ENCODE results near the gene RTP2. TPM values are rescaled to one million over a fixed set of nuclear protein-coding genes. Genes with fewer than 3 reads are reported as not detected.
A peak's percentile ranks its signal among the peaks of the same experiment; 100 is the strongest.

The RTP2 gene
- total RNA-seq, 4 donors from 2014 or later: not detected

DNA sequence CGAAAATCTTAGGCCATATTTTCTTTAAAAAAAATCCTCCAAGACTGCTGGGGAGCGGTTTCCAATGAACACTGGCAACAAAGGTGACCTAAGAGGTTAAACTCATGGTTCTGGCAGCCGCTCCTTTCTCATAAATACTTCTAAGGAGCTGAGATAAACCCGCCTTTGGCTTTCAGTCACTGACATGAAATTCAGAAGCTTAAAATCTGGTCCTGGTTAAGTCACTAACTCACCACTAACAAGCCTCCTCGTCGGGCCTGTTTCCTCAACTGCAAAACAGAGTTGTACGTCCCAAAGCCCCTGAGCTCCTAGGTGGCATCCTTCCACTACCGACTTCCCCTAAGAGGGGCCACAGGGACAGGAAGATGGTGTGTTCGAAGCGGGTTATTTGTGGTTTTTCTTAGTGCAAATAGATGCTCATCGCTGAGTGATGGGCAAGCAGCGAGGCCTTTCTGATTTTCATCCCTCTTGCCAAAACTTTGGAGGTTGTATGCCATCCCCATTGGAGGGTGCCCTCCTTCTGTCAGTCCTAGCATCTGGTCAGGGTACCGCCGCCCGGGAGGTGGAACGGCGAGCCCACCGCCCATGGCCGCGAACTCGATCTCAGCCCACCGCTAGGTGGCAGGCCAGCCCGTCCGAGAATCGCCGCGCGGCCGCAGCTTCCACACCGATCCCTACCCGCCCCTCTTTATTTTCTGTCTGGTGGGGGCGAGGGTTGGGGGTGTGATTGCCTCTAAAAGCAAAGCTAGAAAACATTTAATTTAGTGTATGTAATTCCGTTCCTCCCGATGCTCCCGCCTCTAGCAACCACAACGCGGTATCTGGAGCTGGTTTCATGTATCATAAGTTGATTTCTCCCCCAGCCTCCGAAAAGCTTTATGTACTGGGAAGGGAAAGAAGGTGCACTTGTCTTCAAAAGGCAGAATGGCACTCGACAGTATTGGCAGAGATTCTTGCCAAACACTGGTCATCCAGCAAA lies 38.4 kb upstream of the RTP2 start:
- H3K4me1 ChIP-seq: peaks cover 32 to 38% of the 10 kb centered on the region in 2 donors
- H3K27ac ChIP-seq: peak overlapping the region; percentile 90 to 100 (median 97)
- no peaks in the 10 kb centered on the region for H3K27me3 ChIP-seq
- H3K36me3 ChIP-seq: no peaks in the 10 kb centered on the region
- H3K4me3 ChIP-seq (replicated peaks in 1 of 3): peak overlapping the region in 2 of 3 donors; percentile 51 to 52
- WGBS, 2 donors: 3 to 5% methylated on average over 38 to 39 of the region's 39 CpGs
- no peaks in the 10 kb centered on the region for H3K9me3 ChIP-seq
- TF ChIP-seq, protein P1, sequence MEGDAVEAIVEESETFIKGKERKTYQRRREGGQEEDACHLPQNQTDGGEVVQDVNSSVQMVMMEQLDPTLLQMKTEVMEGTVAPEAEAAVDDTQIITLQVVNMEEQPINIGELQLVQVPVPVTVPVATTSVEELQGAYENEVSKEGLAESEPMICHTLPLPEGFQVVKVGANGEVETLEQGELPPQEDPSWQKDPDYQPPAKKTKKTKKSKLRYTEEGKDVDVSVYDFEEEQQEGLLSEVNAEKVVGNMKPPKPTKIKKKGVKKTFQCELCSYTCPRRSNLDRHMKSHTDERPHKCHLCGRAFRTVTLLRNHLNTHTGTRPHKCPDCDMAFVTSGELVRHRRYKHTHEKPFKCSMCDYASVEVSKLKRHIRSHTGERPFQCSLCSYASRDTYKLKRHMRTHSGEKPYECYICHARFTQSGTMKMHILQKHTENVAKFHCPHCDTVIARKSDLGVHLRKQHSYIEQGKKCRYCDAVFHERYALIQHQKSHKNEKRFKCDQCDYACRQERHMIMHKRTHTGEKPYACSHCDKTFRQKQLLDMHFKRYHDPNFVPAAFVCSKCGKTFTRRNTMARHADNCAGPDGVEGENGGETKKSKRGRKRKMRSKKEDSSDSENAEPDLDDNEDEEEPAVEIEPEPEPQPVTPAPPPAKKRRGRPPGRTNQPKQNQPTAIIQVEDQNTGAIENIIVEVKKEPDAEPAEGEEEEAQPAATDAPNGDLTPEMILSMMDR (IDR thresholded peaks at IDR 0.05): peak; percentile 87 to 97 (median 92)
- TF ChIP-seq POLR2A (IDR thresholded peaks at IDR 0.05): no peak
- intact Hi-C loops (cut with DNase I): loop anchor here (5.0 to 10.0 kb wide), 2 partner anchors 884 to 1217 kb away; no protein-coding TSS in a partner anchor
- DNase-seq: peak; percentile 65 to 75

DNA sequence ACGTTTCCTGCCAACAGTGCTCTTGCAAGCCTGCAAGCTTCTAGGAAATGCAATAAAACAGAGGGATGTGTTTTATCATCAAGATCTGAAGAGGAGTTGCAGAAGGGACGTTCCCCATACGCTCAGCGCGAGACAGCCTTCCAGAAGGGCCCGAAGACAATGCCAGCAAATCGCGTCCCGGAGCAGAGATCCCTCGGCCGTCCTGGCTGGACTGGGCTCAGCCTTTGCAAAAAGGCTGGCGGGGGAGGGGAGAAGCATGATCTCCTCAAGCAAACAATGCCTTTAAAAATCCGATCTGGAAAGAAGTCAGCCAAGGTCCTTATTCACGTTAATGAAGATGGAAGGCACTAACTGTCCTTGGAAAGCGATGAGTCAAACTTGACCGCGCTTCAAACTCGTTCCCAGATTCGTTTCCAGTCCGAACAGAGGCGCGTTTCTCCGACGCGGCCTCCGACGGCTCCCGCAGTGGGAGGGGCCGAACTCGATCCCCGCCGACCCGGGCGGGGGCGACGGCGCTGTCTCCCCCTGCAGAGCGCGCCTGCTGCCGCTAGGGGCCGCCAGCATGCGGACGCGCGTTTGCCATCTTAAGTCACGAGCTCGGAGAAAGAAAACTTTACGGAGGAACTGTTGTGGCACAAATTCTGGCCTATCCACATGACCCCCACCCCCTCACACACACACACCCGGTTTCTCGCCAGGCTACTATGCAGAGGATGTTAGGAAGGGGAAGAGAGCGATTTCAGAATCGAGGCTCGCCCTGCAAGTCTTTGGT lies 37.4 kb upstream of the RTP2 start:
- peak overlapping the region; percentile 90 to 100 (median 97) for H3K27ac ChIP-seq
- peak overlapping the region in 2 of 3 donors; percentile 18 to 51 for H3K4me3 ChIP-seq (replicated peaks in 1 of 3)
- 1 to 2% methylated on average over 50 to 53 of the region's 53 CpGs for WGBS, 2 donors
- intact Hi-C loops (cut with DNase I): loop anchor here (5.0 to 10.0 kb wide), 4 partner anchors 885 to 1408 kb away; no protein-coding TSS in a partner anchor
- TF ChIP-seq POLR2A (IDR thresholded peaks at IDR 0.05): peak in 1 of 2 donors; percentile 82
- TF ChIP-seq, protein P1 (IDR thresholded peaks at IDR 0.05): peak; percentile 83 to 98 (median 97)
- H3K36me3 ChIP-seq: no peaks in the 10 kb centered on the region
- H3K27me3 ChIP-seq: no peaks in the 10 kb centered on the region
- peaks cover 32 to 41% of the 10 kb centered on the region in 2 donors for H3K4me1 ChIP-seq
- no peaks in the 10 kb centered on the region for H3K9me3 ChIP-seq
- peak; percentile 79 to 82 for DNase-seq

DNA sequence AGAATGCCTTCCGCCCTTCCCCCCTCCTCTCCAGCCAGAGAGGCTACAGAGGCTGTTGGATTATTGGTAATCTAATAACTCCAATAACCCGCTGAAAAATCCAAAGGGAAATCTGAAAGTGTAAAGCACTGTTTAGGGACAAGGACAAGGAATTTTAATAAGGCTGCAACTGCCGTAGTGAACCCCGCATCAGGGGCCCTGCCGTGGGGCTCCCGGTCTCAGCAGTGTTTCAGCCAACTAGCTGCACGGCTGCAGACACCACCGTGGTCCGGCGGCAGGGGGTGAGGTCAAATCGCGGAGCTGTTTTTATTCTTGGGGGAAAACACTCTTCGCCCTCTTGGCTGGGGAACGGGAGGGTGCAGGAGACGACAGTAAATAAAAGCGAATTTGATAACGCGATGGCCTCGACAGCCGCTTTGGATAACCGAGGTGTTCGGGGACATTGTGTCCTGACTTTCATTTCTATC lies 36.8 kb upstream of the RTP2 start:
- Histone ChIP-seq H3K27ac (peak overlapping the region; percentile 90 to 100 (median 97)), H3K4me3 (replicated peaks in 1 of 3) (peak overlapping the region in 2 of 3 donors; percentile 18 to 51), H3K9me3 (no peaks in the 10 kb centered on the region), H3K4me1 (peaks cover 32 to 41% of the 10 kb centered on the region in 2 donors), H3K36me3 (peaks cover 0 to under 1% of the 10 kb centered on the region in 2 donors), H3K27me3 (no peaks in the 10 kb centered on the region)
- intact Hi-C loops (cut with DNase I): loop anchor here (5.0 to 10.0 kb wide), 2 partner anchors 1306 to 1408 kb away; no protein-coding TSS in a partner anchor
- peak; percentile 41 to 47 for DNase-seq
- TF ChIP-seq, protein P1 (IDR thresholded peaks at IDR 0.05): no peak
- TF ChIP-seq POLR2A (IDR thresholded peaks at IDR 0.05): no peak
- 5% methylated on average over 22 of the region's 22 CpGs for WGBS, 2 donors

DNA sequence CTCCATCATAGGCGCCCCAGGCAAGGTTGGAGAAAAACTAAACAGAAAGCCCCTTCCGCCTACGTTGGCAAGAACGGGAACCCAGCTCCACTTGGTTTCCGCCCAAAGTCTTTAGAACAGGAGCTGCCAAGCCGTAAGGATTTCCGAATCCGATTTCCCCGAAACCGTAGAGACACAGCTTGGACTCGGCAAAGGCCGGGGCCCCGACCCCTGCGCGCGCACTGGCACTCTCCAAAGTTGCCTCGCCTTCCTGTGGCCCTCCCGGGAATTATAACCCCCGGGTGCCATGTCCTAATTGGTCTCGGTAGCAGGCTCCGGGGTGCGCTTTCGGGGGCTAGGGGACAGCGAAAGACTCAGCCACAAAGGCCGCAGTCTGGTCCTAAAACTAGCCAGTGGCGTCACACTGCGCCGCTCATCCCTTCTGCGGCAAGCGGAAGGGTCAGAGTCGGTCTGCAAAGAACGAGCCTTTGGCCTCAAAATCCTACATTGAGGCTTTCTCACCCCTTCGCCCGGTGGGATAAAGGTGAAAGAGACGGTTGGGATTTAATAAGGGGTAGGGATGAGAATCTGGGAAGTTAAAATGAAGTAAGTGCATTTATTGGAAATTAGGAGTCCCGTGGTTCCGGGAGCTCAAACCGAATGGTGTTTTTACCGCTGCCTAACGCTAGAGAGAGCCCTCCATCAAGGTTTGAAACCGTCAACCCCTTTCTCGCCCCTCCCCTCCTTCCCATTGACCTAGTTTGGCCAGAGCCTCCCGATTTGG lies 36.2 kb upstream of the RTP2 start:
- 3 to 4% methylated on average over 38 to 43 of the region's 43 CpGs for WGBS, 2 donors
- Histone ChIP-seq H3K36me3 (peaks cover 0 to 7% of the 10 kb centered on the region in 2 donors), H3K9me3 (no peaks in the 10 kb centered on the region), H3K27ac (peak overlapping the region; percentile 90 to 100 (median 97)), H3K4me3 (replicated peaks in 1 of 3) (peak overlapping the region in 2 of 3 donors; percentile 6 to 42), H3K4me1 (peaks cover 32 to 41% of the 10 kb centered on the region in 2 donors), H3K27me3 (no peaks in the 10 kb centered on the region)
- DNase-seq: peak; percentile 95 to 96
- TF ChIP-seq, protein P1 (IDR thresholded peaks at IDR 0.05): peak; percentile 44 to 94 (median 72)
- TF ChIP-seq POLR2A (IDR thresholded peaks at IDR 0.05): peak in 1 of 2 donors; percentile 82
- intact Hi-C loops (cut with DNase I): loop anchor here (5.0 to 10.0 kb wide), 2 partner anchors 1306 to 1409 kb away; no protein-coding TSS in a partner anchor

Measured in thyroid gland (tissue), 4 donors.